HepG2 (cell line): ENCODE data around the gene CGGBP1. TPM values are rescaled to one million over a fixed set of nuclear protein-coding genes. Genes with fewer than 3 reads are reported as not detected.

Experiments used
- AHR ChIP-seq: IDR thresholded peaks from 2 replicates; pipeline ENCODE4 v1.6.1; 2018; ENCODE audit warnings: missing genetic modification reagents, missing compliant biosample characterization
- ETV6 ChIP-seq: sonication (generic); formaldehyde crosslinking; conservative IDR thresholded peaks from 2 replicates; pipeline ENCODE4 v1.4.0; 2020; ENCODE audit warnings: missing genetic modification reagents
- FUBP1 ChIP-seq: sonication (generic); formaldehyde crosslinking; IDR thresholded peaks from 2 replicates; pipeline ENCODE4 v1.5.1; 2020; ENCODE audit warnings: missing genetic modification reagents, mild to moderate bottlenecking, borderline replicate concordance
- HMGA1 ChIP-seq: sonication (generic); formaldehyde crosslinking; conservative IDR thresholded peaks from 2 replicates; pipeline ENCODE4 v1.4.0; 2020; ENCODE audit warnings: missing genetic modification reagents
- KDM6A ChIP-seq: IDR thresholded peaks from 2 replicates; pipeline ENCODE4 v1.6.1; 2016; ENCODE audit warnings: low read depth
- MAX ChIP-seq: IDR thresholded peaks from 2 replicates; pipeline ENCODE4 v1.6.1; 2012; ENCODE audit warnings: inconsistent platforms
- PAX8 ChIP-seq: sonication (generic); formaldehyde crosslinking; IDR thresholded peaks from 2 replicates; pipeline ENCODE4 v1.8.0; 2022; ENCODE audit warnings: mild to moderate bottlenecking, missing genetic modification reagents, borderline replicate concordance
- PCBP2 ChIP-seq: fragments of 200-400 bp; formaldehyde crosslinking; optimal IDR thresholded peaks from 2 replicates; pipeline ENCODE3; 2018; ENCODE audit warnings: low read length, low read depth; ENCODE audit not compliant: poor library complexity, severe bottlenecking
- PHF8 ChIP-seq: sonication (generic); formaldehyde crosslinking; IDR thresholded peaks from 2 replicates; pipeline ENCODE4 v1.5.0; 2020; ENCODE audit warnings: missing genetic modification reagents
- SNAPC4 ChIP-seq: sonication (generic); formaldehyde crosslinking; IDR thresholded peaks from 2 replicates; pipeline ENCODE4 v1.4.0; 2020; ENCODE audit warnings: mild to moderate bottlenecking, missing genetic modification reagents
- ZNF251 ChIP-seq: sonication (generic); formaldehyde crosslinking; IDR thresholded peaks from 2 replicates; pipeline ENCODE4 v1.9.0; 2021; ENCODE audit warnings: mild to moderate bottlenecking, missing genetic modification reagents
- ZNF253 ChIP-seq: sonication (generic); formaldehyde crosslinking; IDR thresholded peaks from 2 replicates; pipeline ENCODE4 v1.8.0; 2022; ENCODE audit warnings: mild to moderate bottlenecking, missing genetic modification reagents, borderline replicate concordance
- ZNF460 ChIP-seq: sonication (generic); formaldehyde crosslinking; IDR thresholded peaks from 2 replicates; pipeline ENCODE4 v1.5.1; 2020; ENCODE audit warnings: missing genetic modification reagents, mild to moderate bottlenecking, borderline replicate concordance
- ZNF703 ChIP-seq: sonication (generic); formaldehyde crosslinking; IDR thresholded peaks from 2 replicates; pipeline ENCODE4 v1.5.1; 2020; ENCODE audit warnings: missing genetic modification reagents, mild to moderate bottlenecking, moderate library complexity, borderline replicate concordance
- ZNF720 ChIP-seq: sonication (generic); formaldehyde crosslinking; IDR thresholded peaks from 2 replicates; pipeline ENCODE4 v1.4.0; 2020; ENCODE audit warnings: missing genetic modification reagents
- ZNF768 ChIP-seq: sonication (generic); formaldehyde crosslinking; IDR thresholded peaks from 2 replicates; pipeline ENCODE4 v1.4.0; 2020; ENCODE audit warnings: missing genetic modification reagents
- polyA plus RNA-seq, 8 experiments: library from polyadenylated mRNA; depleted of rRNA in 3 of 8; stranded (reverse) in 7 of 8; unstranded in 1 of 8; fragments of >200 nt; fragmentation: Illumina TruSeq in 4 of 8; extraction: Trizol in 4 of 8; gene quantifications; 2 replicates each; pipeline versions ENCODE4 v1.2.1 to v1.2.3, GENCODE V29; 2011 to 2016; ENCODE audit warnings: low read depth in 4 of 8, missing spikeins in 1 of 8, mixed read lengths in 1 of 8; ENCODE audit not compliant: insufficient read depth in 1 of 8
- total RNA-seq, 5 experiments: library from RNA; depleted of rRNA; stranded (reverse); fragments of >200 nt; fragmentation: Illumina TruSeq; extraction: Trizol; gene quantifications; 2 replicates each; pipeline ENCODE4 v1.2.3, GENCODE V29; 2016; ENCODE audit warnings: low read depth in 1 of 5
- TF ChIP-seq, protein P1 (sequence below): IDR thresholded peaks from 2 replicates; pipeline ENCODE4 v1.6.1; 2016; ENCODE audit warnings: low read depth
- TF ChIP-seq, protein P2 (sequence below): sonication (generic); formaldehyde crosslinking; IDR thresholded peaks from 2 replicates; pipeline ENCODE4 v1.5.0; 2020; ENCODE audit warnings: mild to moderate bottlenecking, missing genetic modification reagents

Gene CGGBP1
- total and polyA plus RNA-seq, 2 of the 13 experiments (the other 11 are each of a cell fraction or from before 2014, with no cell fraction given): 38.9 to 47.0 TPM

GRCh38 chr3:88058581-88059379 lies at the start of gene CGGBP1, which contains the start of gene ZNF654 (continued):
- TF ChIP-seq FUBP1 (no peak), KDM6A (CRISPR knock-in tag) (no peak), ZNF768 (CRISPR knock-in tag) (0 out of 2 replicates have a peak, but pooled peaks have one; percentile 25), AHR (CRISPR knock-in tag) (no peak), HMGA1 (CRISPR knock-in tag) (no peak), ZNF460 (CRISPR knock-in tag) (no peak), PHF8 (CRISPR knock-in tag) (peak; percentile 96), SNAPC4 (CRISPR knock-in tag) (no peak), ZNF251 (CRISPR knock-in tag) (no peak), ETV6 (CRISPR knock-in tag) (no peak; the same call in 1 of the 2 replicates), ZNF253 (CRISPR knock-in tag) (no peak), ZNF703 (no peak), PAX8 (CRISPR knock-in tag) (no peak), ZNF720 (CRISPR knock-in tag) (no peak), MAX (peak; percentile 55; the same call in 1 of the 2 replicates), PCBP2 (peak; percentile 33)
- TF ChIP-seq, protein P1, sequence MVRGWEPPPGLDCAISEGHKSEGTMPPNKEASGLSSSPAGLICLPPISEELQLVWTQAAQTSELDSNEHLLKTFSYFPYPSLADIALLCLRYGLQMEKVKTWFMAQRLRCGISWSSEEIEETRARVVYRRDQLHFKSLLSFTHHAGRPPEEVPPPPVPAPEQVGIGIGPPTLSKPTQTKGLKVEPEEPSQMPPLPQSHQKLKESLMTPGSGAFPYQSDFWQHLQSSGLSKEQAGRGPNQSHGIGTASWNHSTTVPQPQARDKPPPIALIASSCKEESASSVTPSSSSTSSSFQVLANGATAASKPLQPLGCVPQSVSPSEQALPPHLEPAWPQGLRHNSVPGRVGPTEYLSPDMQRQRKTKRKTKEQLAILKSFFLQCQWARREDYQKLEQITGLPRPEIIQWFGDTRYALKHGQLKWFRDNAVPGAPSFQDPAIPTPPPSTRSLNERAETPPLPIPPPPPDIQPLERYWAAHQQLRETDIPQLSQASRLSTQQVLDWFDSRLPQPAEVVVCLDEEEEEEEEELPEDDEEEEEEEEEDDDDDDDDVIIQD: peak; percentile 39; the same call in 1 of the 2 replicates
- TF ChIP-seq, protein P2, sequence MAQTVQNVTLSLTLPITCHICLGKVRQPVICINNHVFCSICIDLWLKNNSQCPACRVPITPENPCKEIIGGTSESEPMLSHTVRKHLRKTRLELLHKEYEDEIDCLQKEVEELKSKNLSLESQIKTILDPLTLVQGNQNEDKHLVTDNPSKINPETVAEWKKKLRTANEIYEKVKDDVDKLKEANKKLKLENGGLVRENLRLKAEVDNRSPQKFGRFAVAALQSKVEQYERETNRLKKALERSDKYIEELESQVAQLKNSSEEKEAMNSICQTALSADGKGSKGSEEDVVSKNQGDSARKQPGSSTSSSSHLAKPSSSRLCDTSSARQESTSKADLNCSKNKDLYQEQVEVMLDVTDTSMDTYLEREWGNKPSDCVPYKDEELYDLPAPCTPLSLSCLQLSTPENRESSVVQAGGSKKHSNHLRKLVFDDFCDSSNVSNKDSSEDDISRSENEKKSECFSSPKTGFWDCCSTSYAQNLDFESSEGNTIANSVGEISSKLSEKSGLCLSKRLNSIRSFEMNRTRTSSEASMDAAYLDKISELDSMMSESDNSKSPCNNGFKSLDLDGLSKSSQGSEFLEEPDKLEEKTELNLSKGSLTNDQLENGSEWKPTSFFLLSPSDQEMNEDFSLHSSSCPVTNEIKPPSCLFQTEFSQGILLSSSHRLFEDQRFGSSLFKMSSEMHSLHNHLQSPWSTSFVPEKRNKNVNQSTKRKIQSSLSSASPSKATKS (CRISPR knock-in tag): no peak
